Smooth muscle cell (in vitro differentiated cells): Measurements from ENCODE around the gene ART5. TPM values are rescaled to one million over a fixed set of nuclear protein-coding genes. Genes with fewer than 3 reads are reported as not detected.

Source experiments
- DNase-seq: peaks from one replicate; lab custom pipeline; 2025; ENCODE audit not compliant: unreplicated experiment; lab: John Stamatoyannopoulos, UW
- H2AFZ ChIP-seq: fragments of 200-600 bp; sonication (generic); 2 replicates; pipeline ENCODE4 v1.6.0; 2016; ENCODE audit warnings: antibody characterized with exemption, low read depth, mild to moderate bottlenecking
- H3F3A ChIP-seq: fragments of 200-600 bp; sonication (generic); 2 replicates; pipeline ENCODE4 v1.6.0; 2017; ENCODE audit warnings: antibody characterized with exemption, low read depth
- H3K27ac ChIP-seq: fragments of 200-600 bp; sonication (generic); 2 replicates; pipeline ENCODE4 v1.5.1; 2016; ENCODE audit warnings: low read depth, mild to moderate bottlenecking
- H3K27me3 ChIP-seq: fragments of 200-600 bp; sonication (generic); 2 replicates; pipeline ENCODE4 v1.6.1; 2016; ENCODE audit warnings: low read depth, mild to moderate bottlenecking
- H3K36me3 ChIP-seq: fragments of 200-600 bp; sonication (generic); 2 replicates; pipeline ENCODE4 v1.5.1; 2016; ENCODE audit warnings: low read depth
- H3K4me1 ChIP-seq: fragments of 200-600 bp; sonication (generic); 2 replicates; pipeline ENCODE4 v1.5.1; 2016; ENCODE audit warnings: low read depth
- H3K4me2 ChIP-seq: fragments of 200-600 bp; sonication (generic); 2 replicates; pipeline ENCODE4 v1.6.0; 2016; ENCODE audit warnings: mild to moderate bottlenecking
- H3K4me3 ChIP-seq: fragments of 200-600 bp; sonication (generic); 2 replicates; pipeline ENCODE4 v1.5.1; 2016; ENCODE audit warnings: mild to moderate bottlenecking
- H3K79me2 ChIP-seq: fragments of 200-600 bp; sonication (generic); 2 replicates; pipeline ENCODE4 v1.6.0; 2016; ENCODE audit warnings: low read depth, mild to moderate bottlenecking
- H3K9ac ChIP-seq: fragments of 200-600 bp; sonication (generic); 2 replicates; pipeline ENCODE4 v1.6.0; 2016; ENCODE audit warnings: low read depth
- H3K9me3 ChIP-seq: fragments of 200-600 bp; sonication (generic); replicated peaks from 2 replicates; pipeline ENCODE4 v1.5.1; 2016; ENCODE audit warnings: low read depth
- H4K20me1 ChIP-seq: fragments of 200-600 bp; sonication (generic); 2 replicates; pipeline ENCODE4 v1.6.0; 2016; ENCODE audit warnings: low read depth
- WGBS: methylation state at CpG from one replicate; pipeline ENCODE4 v1.1.7; 2016; ENCODE audit warnings: low lambda C conversion rate; 5-methylcytosine and 5-hydroxymethylcytosine counted together
- polyA plus RNA-seq: library from polyadenylated mRNA; unstranded; fragments of >200 nt; fragmentation: Nextera tagmentation; extraction: Ambion mirVana; gene quantifications from 2 replicates; pipeline ENCODE4 v1.2.1, GENCODE V29; 2016
- total RNA-seq: library from RNA; depleted of rRNA; stranded (reverse); fragments of >200 nt; gene quantifications from 2 replicates; pipeline ENCODE4 v1.2.3, GENCODE V29; 2014
- TF ChIP-seq, protein P1 (sequence below): fragments of 200-600 bp; sonication (generic); IDR thresholded peaks from 2 replicates; pipeline ENCODE4 v1.5.1; 2017; ENCODE audit warnings: borderline replicate concordance, mild to moderate bottlenecking, antibody characterized with exemption; ENCODE audit not compliant: insufficient read depth, poor library complexity, severe bottlenecking

ART5 gene
- total and polyA plus RNA-seq, 2 experiments from 2014 or later: 3.5 to 5.2 TPM

DNA sequence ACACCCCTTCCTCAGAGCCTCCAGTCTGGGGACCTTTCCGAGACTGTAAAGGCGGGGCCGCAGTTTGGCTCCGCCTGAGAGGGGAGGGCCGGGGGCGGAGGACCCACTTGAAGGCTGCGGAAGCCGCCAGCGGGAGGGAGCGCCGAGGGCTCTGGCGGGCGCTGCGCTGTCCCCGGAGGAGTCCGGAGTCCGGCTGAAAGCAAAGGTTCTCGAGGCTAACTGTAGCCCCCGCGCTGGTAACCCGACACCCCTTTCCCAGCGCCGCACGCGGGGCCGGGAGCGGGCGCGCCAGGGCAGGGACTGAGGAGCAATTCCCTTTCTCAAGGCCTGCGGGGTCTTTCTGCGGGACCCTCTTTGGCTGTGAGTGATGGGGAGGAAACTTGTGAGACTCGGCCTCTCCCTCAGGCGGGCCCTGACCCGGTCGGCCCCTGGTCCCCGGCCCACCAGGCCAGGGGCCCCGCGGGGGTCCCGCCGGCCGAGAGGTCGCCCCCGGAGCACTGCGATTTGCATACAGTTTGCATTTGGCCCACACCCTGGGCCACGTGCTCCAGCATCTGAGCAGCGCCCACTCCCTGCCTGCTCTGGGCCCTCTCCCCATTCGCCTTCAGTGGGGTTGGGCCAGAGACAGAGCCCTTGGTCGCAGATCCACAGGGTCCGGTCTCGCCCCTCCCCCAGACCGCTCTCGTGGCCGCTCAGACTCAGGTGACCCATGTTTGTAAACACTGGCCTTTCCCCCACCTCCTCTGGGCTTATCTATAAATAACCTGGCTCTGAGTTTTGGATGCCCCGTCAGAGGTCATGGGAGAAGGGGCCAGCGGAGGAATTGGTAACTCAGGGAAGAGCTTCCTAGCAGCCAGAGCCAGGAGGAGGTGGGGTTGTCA is 519 bp upstream of the ART5 start:
- no peaks in the 10 kb centered on the region for H3K9me3 ChIP-seq
- TF ChIP-seq, protein P1, sequence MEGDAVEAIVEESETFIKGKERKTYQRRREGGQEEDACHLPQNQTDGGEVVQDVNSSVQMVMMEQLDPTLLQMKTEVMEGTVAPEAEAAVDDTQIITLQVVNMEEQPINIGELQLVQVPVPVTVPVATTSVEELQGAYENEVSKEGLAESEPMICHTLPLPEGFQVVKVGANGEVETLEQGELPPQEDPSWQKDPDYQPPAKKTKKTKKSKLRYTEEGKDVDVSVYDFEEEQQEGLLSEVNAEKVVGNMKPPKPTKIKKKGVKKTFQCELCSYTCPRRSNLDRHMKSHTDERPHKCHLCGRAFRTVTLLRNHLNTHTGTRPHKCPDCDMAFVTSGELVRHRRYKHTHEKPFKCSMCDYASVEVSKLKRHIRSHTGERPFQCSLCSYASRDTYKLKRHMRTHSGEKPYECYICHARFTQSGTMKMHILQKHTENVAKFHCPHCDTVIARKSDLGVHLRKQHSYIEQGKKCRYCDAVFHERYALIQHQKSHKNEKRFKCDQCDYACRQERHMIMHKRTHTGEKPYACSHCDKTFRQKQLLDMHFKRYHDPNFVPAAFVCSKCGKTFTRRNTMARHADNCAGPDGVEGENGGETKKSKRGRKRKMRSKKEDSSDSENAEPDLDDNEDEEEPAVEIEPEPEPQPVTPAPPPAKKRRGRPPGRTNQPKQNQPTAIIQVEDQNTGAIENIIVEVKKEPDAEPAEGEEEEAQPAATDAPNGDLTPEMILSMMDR: no peak
- peak overlapping the region; percentile 70 for H3K9ac ChIP-seq
- peaks cover 4% of the 10 kb centered on the region for H3K4me1 ChIP-seq
- H4K20me1 ChIP-seq: no peaks in the 10 kb centered on the region
- peak; percentile 64 for DNase-seq
- H3K27ac ChIP-seq: no peak overlapping the region
- H2AFZ ChIP-seq: peak overlapping the region; percentile 82
- no peaks in the 10 kb centered on the region for H3K27me3 ChIP-seq
- H3K36me3 ChIP-seq: no peaks in the 10 kb centered on the region
- 1% methylated on average over 35 of the region's 55 CpGs for WGBS
- H3K4me2 ChIP-seq: peak overlapping the region; percentile 99
- no peaks in the 10 kb centered on the region for H3K79me2 ChIP-seq
- H3K4me3 ChIP-seq: peak overlapping the region; percentile 68
- H3F3A ChIP-seq: no peaks in the 10 kb centered on the region

DNA sequence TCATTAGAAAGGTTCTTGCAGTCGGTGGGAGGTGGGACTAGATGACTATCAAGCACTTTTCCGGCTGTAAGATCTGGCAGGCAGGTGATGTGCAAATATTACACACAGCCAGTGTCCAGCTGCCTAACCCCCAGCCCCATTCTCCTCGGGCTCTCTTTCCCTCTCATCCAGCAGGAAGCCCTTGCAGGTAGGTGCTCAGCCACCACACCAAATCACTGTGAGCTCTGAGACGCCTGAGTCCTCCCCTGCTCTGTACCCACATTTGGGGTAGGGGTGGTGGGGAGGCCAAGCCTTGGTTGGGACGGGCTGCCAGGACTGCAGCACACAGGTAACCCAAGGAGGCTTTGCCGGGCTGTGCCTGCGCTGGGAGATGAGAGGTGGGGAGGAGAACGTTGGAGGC is 601 bp downstream of the ART5 start:
- Histone ChIP-seq H3K79me2 (no peaks in the 10 kb centered on the region), H3K4me3 (no peak overlapping the region), H3F3A (no peaks in the 10 kb centered on the region), H3K4me2 (no peak overlapping the region), H4K20me1 (no peaks in the 10 kb centered on the region), H3K36me3 (no peaks in the 10 kb centered on the region), H3K27me3 (no peaks in the 10 kb centered on the region), H3K27ac (no peak overlapping the region), H3K9me3 (no peaks in the 10 kb centered on the region), H3K4me1 (peaks cover 4% of the 10 kb centered on the region), H3K9ac (no peak overlapping the region), H2AFZ (no peak overlapping the region)
- DNase-seq: no peak
- TF ChIP-seq, protein P1: no peak
- 69% methylated on average over 8 of the region's 8 CpGs for WGBS

DNA sequence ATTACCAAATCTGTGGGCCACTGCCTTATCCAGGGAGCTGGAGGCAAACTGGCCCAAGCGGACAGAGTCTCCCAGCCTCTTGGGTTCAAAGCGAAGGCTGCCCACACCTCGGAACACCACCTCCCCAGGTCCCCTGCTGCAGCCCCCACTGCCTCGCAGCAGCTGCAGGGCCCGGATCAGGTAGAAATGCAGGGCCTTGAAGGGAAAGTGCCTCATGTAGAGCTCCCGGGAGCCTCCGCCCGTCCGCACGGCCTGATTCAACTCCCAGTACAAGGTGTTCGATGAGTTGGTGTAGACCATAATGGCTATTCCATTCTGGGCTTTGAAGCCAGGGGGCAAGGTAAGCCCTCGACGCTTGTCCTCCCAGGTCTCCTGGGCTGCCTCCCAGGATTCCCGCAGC is 2.0 kb downstream of the ART5 start:
- 95% methylated on average over 14 of the region's 14 CpGs for WGBS
- TF ChIP-seq, protein P1: no peak
- Histone ChIP-seq H2AFZ (no peak overlapping the region), H4K20me1 (no peaks in the 10 kb centered on the region), H3K4me3 (no peak overlapping the region), H3K9ac (no peak overlapping the region), H3K27me3 (no peaks in the 10 kb centered on the region), H3K79me2 (no peaks in the 10 kb centered on the region), H3K36me3 (no peaks in the 10 kb centered on the region), H3F3A (no peaks in the 10 kb centered on the region), H3K9me3 (no peaks in the 10 kb centered on the region), H3K27ac (no peak overlapping the region), H3K4me2 (no peak overlapping the region), H3K4me1 (peaks cover 4% of the 10 kb centered on the region)
- no peak for DNase-seq
